Epidermal melanocyte (primary cell): ENCODE measurements around the gene CAMK1D.

ENCODE experiments used
- DNase-seq: peaks from one replicate; pipeline ENCODE4 v3.0.0; 2011; ENCODE audit warnings: low spot score; ENCODE audit not compliant: insufficient read length

CAMK1D gene

GRCh38 chr10:12622016-12622415 is 272.7 kb downstream of the CAMK1D start:
- no peak for DNase-seq

- no peak for DNase-seq
These were observed 273.3 kb downstream of the CAMK1D start for GRCh38 chr10:12622691-12623090.

- no peak for DNase-seq
These were observed 276.2 kb downstream of the CAMK1D start for GRCh38 chr10:12625393-12626023.

- no peak for DNase-seq
These were observed 278.8 kb downstream of the CAMK1D start for GRCh38 chr10:12628153-12628552.

GRCh38 chr10:12628964-12629766 is 279.8 kb downstream of the CAMK1D start:
- no peak for DNase-seq

GRCh38 chr10:12629767-12630165 is 280.4 kb downstream of the CAMK1D start:
- no peak for DNase-seq

- DNase-seq, result no peak
These were observed 281.9 kb downstream of the CAMK1D start for GRCh38 chr10:12631216-12631615.

GRCh38 chr10:12631787-12632562 is 282.6 kb downstream of the CAMK1D start:
- DNase-seq, result no peak

GRCh38 chr10:12633776-12634620 is 284.7 kb downstream of the CAMK1D start:
- DNase-seq, result no peak

- DNase-seq, result no peak
These were observed 285.2 kb downstream of the CAMK1D start for GRCh38 chr10:12634621-12634931.

- no peak for DNase-seq
These were observed 285.8 kb downstream of the CAMK1D start for GRCh38 chr10:12635127-12635541.

GRCh38 chr10:12636571-12636970 is 287.2 kb downstream of the CAMK1D start:
- DNase-seq, result no peak

- DNase-seq, result no peak
These were observed 288.3 kb downstream of the CAMK1D start for GRCh38 chr10:12637649-12638048.

- no peak for DNase-seq
These were observed 288.8 kb downstream of the CAMK1D start for GRCh38 chr10:12638103-12638502.

- no peak for DNase-seq
These were observed 289.4 kb downstream of the CAMK1D start for GRCh38 chr10:12638781-12639180.

GRCh38 chr10:12639996-12640944 is 290.9 kb downstream of the CAMK1D start:
- no peak for DNase-seq

- DNase-seq, result no peak
These were observed 292.7 kb downstream of the CAMK1D start for GRCh38 chr10:12642036-12642435.

- no peak for DNase-seq
These were observed 293.9 kb downstream of the CAMK1D start for GRCh38 chr10:12643279-12643678.

GRCh38 chr10:12644380-12645144 is 295.2 kb downstream of the CAMK1D start:
- no peak for DNase-seq

GRCh38 chr10:12645449-12645848 is 296.1 kb downstream of the CAMK1D start:
- DNase-seq, result no peak
